ENCODE data around the gene RAB11FIP4.

Gene RAB11FIP4

DNA sequence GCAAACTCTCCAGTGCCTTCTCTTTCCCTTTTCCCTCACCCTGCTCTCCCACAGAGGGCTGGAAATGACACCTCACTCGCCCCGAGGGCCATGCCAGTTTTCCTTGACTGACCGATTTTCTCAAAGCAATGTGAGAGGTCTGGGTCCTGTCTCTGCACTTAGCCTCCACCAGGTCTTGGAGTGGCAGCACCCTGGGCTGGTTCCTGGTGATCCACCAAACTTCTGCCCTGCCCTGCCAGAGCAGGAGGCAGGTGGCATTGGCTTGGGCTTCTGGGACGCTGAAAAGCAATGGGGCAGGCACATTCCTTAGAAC is 97.5 kb downstream of the RAB11FIP4 start:
- Histone ChIP-seq H3K4me3 (ENCODE audit: low read length) (peak overlapping the region; percentile 57), H3K4me1 (ENCODE audit: control insufficient read depth, insufficient read depth, low read length) (peaks cover 59% of the 10 kb centered on the region), H3K27me3 (ENCODE audit: control insufficient read depth, insufficient read depth, low read length) (no peaks in the 10 kb centered on the region), H3K9ac (ENCODE audit: low read length) (peak overlapping the region; percentile 93), H3K36me3 (ENCODE audit: control insufficient read depth, insufficient read depth, low read length) (no peaks in the 10 kb centered on the region), H3K9me3 (ENCODE audit: control insufficient read depth, low read length) (no peaks in the 10 kb centered on the region)

DNA sequence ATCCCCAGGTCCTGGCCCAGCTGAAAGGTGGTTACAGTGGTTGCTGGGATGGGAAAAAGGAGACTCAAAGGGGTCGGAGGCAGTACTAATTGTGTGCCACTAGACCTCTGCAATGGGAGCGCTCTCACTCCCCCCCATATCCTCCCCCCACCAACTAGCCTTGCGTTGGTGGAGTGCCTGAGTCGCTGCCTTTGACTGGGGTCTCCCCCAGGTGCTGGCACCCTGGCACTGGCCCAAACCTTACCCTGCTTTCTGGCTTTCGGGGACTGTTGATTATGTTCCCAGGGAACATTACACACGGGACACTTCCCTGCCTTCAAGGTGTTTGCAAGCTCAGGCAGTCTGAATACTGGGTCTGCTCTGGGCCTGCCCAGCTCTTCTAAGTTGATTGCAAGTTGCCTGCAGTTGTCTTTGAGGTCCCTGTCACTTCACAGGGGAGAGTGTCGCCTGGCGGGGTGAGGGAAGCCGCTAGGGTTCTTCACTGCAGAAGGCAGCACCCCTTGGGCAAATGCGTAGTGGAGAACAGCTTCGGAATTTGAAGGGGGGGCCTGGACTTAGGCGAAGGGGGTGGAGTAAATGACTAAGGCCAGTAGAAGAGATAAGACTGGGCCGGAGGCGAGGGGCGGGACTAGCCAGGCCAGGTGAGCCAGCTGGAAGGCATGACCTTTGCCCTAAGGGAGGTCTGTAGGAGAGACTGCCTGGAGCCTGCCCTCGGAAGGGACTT is 98.0 kb downstream of the RAB11FIP4 start:
- H3K9me3 ChIP-seq (ENCODE audit: control insufficient read depth, low read length) = no peaks in the 10 kb centered on the region
- H3K9ac ChIP-seq (ENCODE audit: low read length) = peak overlapping the region; percentile 93
- peaks cover 64% of the 10 kb centered on the region for H3K4me1 ChIP-seq (ENCODE audit: control insufficient read depth, insufficient read depth, low read length)
- H3K36me3 ChIP-seq (ENCODE audit: control insufficient read depth, insufficient read depth, low read length) = no peaks in the 10 kb centered on the region
- peak overlapping the region; percentile 57 for H3K4me3 ChIP-seq (ENCODE audit: low read length)
- no peaks in the 10 kb centered on the region for H3K27me3 ChIP-seq (ENCODE audit: control insufficient read depth, insufficient read depth, low read length)

DNA sequence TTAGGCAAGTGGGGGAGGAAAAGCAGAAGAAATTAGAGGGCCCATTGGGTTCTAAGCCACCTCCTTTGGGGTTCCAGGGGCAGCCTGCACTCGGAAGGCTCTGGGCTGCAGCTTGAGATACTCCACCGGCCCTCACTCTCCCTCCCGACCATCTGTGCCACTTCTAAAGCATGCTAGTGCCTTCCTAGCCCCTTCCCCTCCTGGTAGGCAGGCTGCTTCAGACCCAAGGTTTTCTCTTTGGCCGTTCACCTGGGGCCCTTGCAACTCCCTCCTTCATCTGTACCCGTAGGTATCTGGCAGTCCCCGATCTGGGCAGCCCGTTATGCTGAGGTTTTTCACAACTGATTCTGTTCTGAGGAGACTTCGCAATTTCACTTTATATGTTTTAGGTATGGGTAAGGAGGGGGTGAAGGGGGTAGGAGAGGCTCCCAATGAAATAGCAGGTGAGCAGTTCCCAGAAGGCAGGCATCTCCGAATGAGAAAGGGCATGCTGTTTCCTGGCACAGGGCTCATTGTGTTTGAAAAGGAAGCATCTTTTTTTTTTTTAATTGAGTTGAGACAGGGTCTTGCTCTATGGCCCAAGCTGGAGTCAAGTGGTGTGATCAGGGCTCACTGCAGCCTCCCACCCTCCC is 98.7 kb downstream of the RAB11FIP4 start:
- no peaks in the 10 kb centered on the region for H3K9me3 ChIP-seq (ENCODE audit: control insufficient read depth, low read length)
- H3K27me3 ChIP-seq (ENCODE audit: control insufficient read depth, insufficient read depth, low read length) = no peaks in the 10 kb centered on the region
- H3K4me3 ChIP-seq (ENCODE audit: low read length) = peak overlapping the region; percentile 31
- peak overlapping the region; percentile 93 for H3K9ac ChIP-seq (ENCODE audit: low read length)
- no peaks in the 10 kb centered on the region for H3K36me3 ChIP-seq (ENCODE audit: control insufficient read depth, insufficient read depth, low read length)
- H3K4me1 ChIP-seq (ENCODE audit: control insufficient read depth, insufficient read depth, low read length) = peaks cover 71% of the 10 kb centered on the region

DNA sequence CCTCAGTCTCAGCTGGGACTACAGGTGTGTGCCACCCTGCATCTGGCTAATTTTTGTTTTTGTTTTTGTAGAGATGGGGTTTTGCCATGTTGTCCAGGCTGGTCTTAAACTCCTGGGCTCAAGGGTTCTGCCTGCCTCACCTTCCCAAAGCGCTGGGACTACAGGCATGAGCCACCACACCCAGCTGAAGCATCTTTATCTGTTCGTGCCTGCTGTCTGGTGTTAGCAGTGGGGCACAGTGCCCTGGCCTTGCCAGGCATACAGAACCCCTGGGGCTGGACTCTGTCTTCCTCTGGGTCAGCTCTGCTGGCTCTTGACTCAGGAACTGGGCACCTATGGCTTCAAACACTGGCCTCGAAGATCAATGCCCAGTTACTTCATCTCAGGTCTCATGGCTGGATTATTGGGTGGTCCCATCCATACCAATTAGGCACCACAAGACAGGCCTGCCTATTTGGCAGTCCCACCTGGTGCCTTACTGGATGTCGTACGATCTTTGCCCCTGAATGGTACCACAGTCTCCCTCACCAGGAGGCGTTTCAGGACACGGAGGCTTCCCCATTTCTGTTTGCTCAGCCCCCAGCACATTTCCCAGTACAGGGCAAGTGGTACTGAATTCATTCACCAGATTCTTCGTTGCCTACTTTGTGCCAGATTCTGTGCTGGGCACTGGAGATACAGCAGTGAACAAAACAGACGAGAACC is 99.3 kb downstream of the RAB11FIP4 start:
- H3K27me3 ChIP-seq (ENCODE audit: control insufficient read depth, insufficient read depth, low read length) = no peaks in the 10 kb centered on the region
- H3K36me3 ChIP-seq (ENCODE audit: control insufficient read depth, insufficient read depth, low read length) = no peaks in the 10 kb centered on the region
- H3K4me1 ChIP-seq (ENCODE audit: control insufficient read depth, insufficient read depth, low read length) = peaks cover 77% of the 10 kb centered on the region
- H3K4me3 ChIP-seq (ENCODE audit: low read length) = no peak overlapping the region
- peak overlapping the region; percentile 22 for H3K9ac ChIP-seq (ENCODE audit: low read length)
- H3K9me3 ChIP-seq (ENCODE audit: control insufficient read depth, low read length) = no peaks in the 10 kb centered on the region

DNA sequence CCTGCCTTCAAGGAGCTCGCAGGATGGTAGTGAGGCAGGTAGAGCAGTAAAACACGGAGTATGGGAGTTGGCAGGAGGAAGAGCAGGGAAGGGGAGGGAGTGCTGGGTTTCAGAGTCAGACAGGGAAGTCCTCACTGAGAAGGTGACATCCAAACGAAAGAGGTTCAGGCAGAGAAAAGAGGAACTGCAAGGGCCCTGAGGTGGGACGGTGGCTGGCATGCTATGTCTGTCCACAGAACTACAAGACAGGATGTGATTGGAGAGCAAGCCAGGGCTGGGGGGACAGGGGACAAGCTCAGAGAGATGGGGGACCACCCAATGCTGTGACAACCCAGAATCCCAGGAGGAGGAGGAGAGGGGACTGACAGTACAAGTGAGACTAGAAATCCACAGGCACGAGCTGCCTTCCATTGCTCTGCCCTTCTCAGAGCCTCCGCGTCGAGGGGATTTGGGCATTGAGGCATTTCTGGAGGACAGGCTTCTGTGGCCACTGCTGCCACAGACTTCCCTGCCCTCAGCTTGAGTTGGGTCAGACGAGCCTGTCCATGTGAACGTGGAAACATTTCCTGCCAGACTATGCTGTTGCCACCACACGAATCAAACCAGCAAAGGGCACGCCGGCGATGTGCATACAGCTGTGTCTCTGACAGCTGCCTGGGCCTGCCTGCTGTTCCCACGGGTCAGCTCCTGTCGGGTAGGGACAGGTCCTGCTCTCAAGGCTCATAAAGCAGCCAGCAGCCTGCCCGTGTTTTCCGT is 100.1 kb downstream of the RAB11FIP4 start:
- Histone ChIP-seq H3K4me3 (ENCODE audit: low read length) (no peak overlapping the region), H3K36me3 (ENCODE audit: control insufficient read depth, insufficient read depth, low read length) (no peaks in the 10 kb centered on the region), H3K27me3 (ENCODE audit: control insufficient read depth, insufficient read depth, low read length) (no peaks in the 10 kb centered on the region), H3K4me1 (ENCODE audit: control insufficient read depth, insufficient read depth, low read length) (peaks cover 75% of the 10 kb centered on the region), H3K9me3 (ENCODE audit: control insufficient read depth, low read length) (no peaks in the 10 kb centered on the region), H3K9ac (ENCODE audit: low read length) (no peak overlapping the region)

DNA sequence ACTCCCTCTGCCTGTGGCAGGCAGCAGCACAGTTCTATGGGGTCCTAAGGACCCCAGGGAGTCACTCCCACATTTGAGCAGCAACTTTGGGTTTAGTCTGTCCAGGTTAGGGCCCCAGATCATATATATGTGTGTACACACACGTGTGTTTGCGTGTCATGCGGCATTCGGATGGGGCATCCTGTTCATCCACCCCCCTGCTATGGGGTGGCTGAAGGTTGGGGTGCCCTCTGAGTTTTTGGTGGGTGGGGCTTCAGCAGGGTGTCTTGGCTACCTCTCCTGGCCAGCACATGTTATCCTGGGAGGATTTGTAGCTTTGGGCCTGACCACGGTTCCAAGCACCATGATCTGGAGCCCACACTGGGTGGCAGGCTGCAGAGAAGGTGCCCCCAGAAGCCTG is 100.7 kb downstream of the RAB11FIP4 start:
- H3K9ac ChIP-seq (ENCODE audit: low read length) = no peak overlapping the region
- H3K36me3 ChIP-seq (ENCODE audit: control insufficient read depth, insufficient read depth, low read length) = no peaks in the 10 kb centered on the region
- peaks cover 68% of the 10 kb centered on the region for H3K4me1 ChIP-seq (ENCODE audit: control insufficient read depth, insufficient read depth, low read length)
- H3K4me3 ChIP-seq (ENCODE audit: low read length) = no peak overlapping the region
- H3K27me3 ChIP-seq (ENCODE audit: control insufficient read depth, insufficient read depth, low read length) = no peaks in the 10 kb centered on the region
- no peaks in the 10 kb centered on the region for H3K9me3 ChIP-seq (ENCODE audit: control insufficient read depth, low read length)

DNA sequence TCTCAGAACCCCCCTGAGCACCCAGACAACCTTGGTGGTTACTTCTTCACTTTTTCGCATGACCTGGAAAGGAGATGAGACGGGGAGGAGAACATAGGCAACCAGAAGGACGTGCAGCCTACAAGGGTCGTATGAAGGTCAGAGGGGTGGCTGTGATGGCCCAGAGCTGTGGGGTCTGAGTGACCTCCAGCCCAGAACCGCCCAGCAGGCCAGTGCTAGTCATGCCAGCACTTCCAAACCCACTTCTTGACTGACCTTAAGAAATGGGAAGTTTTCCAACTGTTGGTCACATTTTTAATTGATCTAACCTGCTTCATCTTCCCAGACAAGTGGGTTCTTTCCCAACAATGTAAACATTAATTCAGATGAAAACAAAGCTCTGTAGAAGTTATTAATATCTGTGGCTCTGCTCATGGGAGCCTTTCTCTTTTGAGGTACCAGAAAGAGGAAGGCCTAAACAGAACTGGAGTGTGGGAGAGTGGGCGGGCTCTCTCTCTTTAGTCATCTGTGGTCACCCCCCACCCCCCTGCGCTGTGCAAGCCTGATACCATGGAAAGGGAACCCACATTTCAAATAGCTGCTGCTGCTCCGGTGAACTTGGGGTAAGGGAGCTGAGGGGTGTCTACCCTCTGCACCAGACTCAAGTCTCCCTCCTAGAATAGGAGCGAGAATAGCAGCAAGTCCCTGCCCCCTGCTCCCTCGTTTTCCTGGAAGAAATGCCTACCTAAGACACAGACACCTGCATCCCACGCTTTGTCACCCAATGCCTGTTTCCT is 101.6 kb downstream of the RAB11FIP4 start:
- Histone ChIP-seq H3K9ac (ENCODE audit: low read length) (peak overlapping the region; percentile 18), H3K9me3 (ENCODE audit: control insufficient read depth, low read length) (no peaks in the 10 kb centered on the region), H3K4me1 (ENCODE audit: control insufficient read depth, insufficient read depth, low read length) (peaks cover 75% of the 10 kb centered on the region), H3K27me3 (ENCODE audit: control insufficient read depth, insufficient read depth, low read length) (no peaks in the 10 kb centered on the region), H3K4me3 (ENCODE audit: low read length) (peak overlapping the region; percentile 1), H3K36me3 (ENCODE audit: control insufficient read depth, insufficient read depth, low read length) (no peaks in the 10 kb centered on the region)

DNA sequence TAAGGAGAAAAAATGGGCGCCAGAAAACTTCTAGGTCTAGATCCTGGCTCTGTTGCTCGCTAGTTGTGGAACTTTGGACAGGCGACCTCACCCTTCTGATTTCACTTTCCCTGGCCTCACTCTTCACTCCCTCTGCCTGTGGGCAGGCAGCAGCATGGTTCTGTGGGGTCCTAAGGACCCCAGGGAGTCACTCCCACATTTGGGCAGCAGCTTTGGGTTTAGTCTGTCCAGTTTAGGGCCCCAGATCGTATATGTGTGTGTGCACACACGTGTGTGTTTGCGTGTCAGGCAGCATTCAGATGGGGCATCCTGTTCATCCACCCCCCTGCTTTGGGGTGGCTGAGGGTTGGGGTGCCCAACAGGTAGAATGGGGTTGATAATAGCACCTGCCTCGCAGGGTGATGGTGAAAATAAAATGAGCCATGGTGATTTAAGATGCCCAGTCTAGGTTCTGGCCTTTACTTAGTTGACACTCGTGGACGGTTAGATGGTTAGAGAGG is 102.2 kb downstream of the RAB11FIP4 start:
- H3K9ac ChIP-seq (ENCODE audit: low read length) = peak overlapping the region; percentile 18
- H3K36me3 ChIP-seq (ENCODE audit: control insufficient read depth, insufficient read depth, low read length) = no peaks in the 10 kb centered on the region
- peaks cover 82% of the 10 kb centered on the region for H3K4me1 ChIP-seq (ENCODE audit: control insufficient read depth, insufficient read depth, low read length)
- H3K9me3 ChIP-seq (ENCODE audit: control insufficient read depth, low read length) = no peaks in the 10 kb centered on the region
- H3K27me3 ChIP-seq (ENCODE audit: control insufficient read depth, insufficient read depth, low read length) = no peaks in the 10 kb centered on the region
- peak overlapping the region; percentile 1 for H3K4me3 ChIP-seq (ENCODE audit: low read length)

DNA sequence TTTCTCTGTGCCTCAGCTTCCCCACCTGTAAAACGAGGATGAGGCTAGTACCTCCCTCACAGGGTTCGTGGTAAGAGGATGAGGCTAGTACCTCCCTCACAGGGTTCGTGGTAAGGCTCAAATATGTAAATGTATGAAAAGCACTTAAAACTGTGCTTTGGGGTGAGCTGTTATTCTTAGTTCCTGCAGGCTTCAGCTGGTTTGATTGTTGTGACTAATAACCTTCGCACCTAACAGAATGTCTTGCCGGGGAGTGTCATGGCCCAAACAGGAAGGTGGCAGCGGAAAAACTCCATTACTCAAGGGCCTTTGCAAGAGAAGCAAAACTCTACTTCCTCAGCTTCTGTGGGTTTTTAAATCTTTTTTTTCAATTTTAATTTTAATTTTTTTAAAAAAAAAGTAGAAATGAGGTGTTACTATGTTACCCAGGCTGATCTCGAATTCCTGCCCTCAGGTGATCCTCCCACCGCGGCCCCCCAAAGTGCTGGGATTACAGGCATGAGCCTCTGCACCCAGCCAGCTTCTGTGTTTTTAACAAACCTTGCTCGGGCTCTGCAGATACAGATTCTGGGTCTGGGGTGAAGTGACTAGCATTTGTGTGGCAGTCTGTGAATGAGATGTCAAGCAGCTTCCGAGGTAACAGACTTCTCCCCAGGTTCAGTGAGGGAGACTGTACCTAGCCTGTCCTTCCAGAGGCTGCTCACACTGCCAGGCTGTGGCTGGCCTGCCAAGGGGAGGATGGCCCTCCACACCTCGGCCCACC is 103.0 kb downstream of the RAB11FIP4 start:
- H3K9ac ChIP-seq (ENCODE audit: low read length) = no peak overlapping the region
- H3K4me1 ChIP-seq (ENCODE audit: control insufficient read depth, insufficient read depth, low read length) = peaks cover 82% of the 10 kb centered on the region
- no peaks in the 10 kb centered on the region for H3K36me3 ChIP-seq (ENCODE audit: control insufficient read depth, insufficient read depth, low read length)
- H3K9me3 ChIP-seq (ENCODE audit: control insufficient read depth, low read length) = no peaks in the 10 kb centered on the region
- no peak overlapping the region for H3K4me3 ChIP-seq (ENCODE audit: low read length)
- H3K27me3 ChIP-seq (ENCODE audit: control insufficient read depth, insufficient read depth, low read length) = no peaks in the 10 kb centered on the region

DNA sequence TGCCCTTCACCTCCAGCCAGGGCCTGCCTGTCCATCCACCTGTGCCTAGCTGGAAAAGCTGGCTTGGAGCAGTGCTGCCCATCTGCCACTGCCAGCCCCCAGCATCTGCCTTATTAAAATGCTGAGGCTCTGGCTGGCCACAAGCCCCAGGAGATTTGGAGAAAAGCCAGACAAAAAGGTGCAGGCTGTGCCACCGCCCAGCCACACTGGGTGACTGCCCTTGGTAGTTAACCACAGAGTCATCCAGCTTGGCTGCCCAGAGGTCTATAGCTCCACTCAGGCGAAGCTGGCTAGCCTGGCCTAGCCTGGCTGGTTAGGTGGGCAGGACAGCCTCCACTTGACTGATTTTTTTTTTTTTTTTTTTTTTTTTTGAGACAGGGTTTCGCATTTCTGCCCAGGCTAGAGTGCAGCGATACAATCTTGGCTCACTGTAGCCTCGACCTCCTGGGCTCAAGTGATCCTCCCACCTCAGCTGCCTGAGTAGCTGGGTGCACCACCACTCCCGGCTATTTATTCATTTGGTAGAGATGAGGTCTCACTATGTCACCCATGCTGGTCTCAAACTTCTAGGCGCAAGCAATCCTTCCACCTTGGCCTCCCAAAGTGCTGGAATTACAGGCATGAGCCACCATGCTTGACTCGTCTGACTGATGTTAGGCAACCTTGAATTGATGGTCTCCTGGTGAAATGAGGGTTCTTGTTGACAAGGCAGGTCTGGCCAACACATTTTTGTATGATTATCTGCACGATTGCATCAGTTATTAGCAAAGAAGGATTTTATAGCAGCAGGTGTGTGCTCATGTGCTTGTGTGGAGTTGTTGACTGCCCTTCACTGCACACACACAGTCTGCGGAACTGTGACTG is 103.8 kb downstream of the RAB11FIP4 start:
- H3K4me1 ChIP-seq (ENCODE audit: control insufficient read depth, insufficient read depth, low read length) = peaks cover 82% of the 10 kb centered on the region
- H3K27me3 ChIP-seq (ENCODE audit: control insufficient read depth, insufficient read depth, low read length) = no peaks in the 10 kb centered on the region
- H3K36me3 ChIP-seq (ENCODE audit: control insufficient read depth, insufficient read depth, low read length) = no peaks in the 10 kb centered on the region
- H3K9me3 ChIP-seq (ENCODE audit: control insufficient read depth, low read length) = no peaks in the 10 kb centered on the region
- H3K9ac ChIP-seq (ENCODE audit: low read length) = no peak overlapping the region
- no peak overlapping the region for H3K4me3 ChIP-seq (ENCODE audit: low read length)
